Measurements from ENCODE around the gene CIAO3.

DNA sequence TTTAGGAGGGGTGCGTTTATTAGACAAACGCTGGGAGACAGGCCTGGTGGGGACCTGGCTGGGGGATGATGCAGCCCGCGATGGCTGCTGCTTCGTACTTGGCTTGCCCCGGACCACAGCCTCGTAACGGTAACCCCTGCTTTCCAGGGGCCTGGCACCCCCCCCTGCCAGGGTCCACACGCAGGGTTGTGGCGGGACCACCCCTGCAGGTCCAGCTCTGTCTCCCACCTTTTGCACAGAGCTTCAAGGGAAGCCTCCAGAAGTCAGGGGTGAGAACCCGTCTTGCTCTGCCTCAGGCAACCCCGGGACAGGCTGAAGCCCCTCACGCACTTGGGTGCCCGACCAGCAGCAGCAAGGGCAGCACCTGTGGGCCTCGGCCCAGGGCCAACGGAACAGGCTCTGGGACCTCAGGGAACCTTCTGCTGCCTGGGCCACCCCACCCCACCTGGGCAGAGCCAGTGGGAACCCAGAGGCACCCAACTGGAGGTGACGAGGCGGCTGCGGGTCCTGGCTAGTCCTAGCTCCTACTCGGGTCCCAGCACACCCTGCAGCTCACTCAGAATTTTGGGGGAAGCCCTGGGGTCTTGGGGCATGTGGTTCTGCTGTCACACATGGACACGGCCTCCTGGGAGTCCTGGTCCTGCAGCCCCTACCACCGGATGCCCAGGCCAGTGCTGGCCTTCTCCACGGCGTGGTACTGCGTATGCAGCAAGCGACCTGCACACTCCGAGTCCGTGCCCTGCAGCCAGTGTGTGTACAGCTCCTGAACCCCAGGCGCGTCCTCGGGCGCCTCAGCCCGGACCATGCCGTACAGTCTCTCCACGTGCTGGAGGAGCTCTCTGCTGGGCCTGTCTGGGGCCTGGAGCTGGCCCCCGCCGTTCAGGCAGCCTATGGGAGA, 10.8 kb downstream of the CIAO3 start:
- TF ChIP-seq RAD21 (IDR thresholded peaks at IDR 0.05; ENCODE audit: low read depth) (no peak), EZH2 (IDR thresholded peaks at IDR 0.05) (no peak)
